DMS79 (cell line): ENCODE data around the gene UNC13B.
"Not testable (repeated sequence)": the region's sequence is repeated elsewhere in the genome, so short reads cannot be mapped to it uniquely, and the experiment has no call there.

Source experiments
- DNase-seq: peaks from one replicate; lab custom pipeline; 2025; lab: John Stamatoyannopoulos, UW

The UNC13B gene

DNA sequence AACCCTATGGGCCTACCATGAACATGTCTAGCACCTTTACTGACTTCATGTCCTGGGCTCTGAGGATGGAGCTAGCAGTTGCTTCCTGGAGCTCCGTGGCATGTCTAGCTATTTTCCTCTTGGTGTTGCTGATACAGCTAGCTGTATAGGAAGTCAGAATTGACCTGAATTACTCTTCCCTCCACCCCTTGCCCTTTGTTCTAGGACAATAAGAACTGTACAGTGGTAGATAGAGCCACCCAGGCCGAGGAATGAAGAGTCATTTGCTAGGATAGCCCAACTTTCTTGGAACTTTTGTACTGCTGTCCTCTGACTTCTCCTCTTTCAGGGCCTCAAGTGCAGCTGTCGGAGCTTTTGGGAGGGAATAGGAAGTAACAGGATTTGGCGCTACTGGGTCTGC lies 218.2 kb downstream of the UNC13B start:
- no peak for DNase-seq

DNA sequence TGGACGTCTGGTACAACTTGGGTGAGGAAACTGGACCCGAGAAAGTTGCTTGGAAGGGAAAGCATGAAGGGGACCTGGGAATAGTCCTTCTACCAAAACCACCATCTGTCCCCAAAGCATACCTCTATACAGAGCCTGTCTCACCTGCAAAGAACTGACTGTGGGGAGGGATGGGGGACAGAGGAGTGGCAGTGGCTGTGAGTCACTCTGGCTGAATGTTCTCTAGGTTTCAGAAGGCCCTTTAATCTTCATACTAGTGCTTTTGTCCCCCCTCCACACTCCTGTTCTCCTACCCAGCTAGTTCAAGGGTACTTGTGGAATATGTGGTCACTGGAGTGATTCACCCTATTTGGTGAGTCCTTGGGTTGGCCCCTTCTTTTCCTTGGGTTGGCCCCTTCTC lies 218.8 kb downstream of the UNC13B start:
- no peak for DNase-seq

DNA sequence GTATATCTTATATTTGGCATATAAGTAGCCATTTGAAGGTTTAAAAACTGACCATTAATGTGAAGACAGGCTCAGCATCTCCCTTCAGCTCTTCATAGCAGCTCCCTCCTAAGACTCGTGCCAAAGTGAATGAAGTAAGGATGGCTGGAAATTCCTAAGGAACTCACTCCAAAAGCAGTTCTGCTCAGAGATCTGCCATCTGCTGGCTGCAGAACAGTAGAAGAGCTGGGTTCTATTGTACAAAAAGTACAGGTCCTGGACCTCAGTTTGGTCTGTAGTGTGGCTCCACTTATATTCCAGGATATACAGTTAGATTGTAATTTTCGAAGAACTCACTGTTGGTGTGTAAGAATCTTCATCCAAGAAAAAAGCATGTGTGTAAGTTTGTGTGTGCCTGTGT lies 223.2 kb downstream of the UNC13B start:
- DNase-seq: no peak

DNA sequence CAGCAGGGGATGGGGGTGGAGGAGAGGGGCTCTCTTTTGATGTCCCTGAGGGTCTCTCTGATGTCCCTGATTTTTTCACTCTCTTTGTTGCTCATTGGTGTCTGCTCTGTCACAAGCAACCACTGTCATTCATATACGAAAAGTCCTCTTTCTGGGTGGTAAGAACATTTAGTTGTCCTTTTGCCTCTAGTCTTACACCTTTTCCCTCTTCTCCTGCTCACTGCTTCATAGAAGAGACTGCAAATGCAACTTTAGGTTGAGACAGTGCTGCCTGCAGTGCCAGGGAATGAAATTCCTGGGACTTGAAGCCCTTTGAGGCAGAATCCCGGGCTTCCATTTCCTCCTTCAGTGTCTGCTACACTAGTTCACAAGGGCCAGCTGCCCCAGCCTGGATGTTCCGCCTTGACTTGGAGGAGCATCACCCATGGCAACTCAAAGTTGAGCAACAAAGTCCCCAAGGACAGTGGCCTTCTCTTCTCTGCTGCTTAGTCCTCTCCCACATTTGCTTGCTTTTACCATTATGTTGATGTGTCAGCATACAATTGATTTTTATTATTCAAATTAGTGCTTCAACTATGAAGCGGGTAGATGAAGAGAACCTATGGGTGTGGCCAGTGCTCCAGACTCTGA lies 233.4 kb downstream of the UNC13B start:
- no peak for DNase-seq

DNA sequence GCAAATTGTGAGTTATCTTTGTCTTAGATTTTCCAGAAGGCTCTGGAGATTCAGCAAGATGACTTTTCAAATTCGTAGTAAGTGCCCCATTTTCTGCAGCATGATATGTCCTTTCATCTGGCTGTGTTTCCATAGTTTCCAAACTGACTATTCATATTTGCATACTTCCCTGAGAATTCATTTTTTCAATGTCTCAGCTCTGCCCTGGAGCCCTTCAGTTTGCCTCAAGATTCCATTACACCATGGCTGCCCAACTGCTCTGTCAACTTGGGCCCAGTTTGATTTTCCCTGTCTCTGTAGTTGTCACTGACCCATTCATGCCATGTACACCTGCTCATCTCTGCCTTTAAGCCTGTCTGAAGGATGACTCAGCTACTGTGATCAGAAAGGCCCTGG lies 233.9 kb downstream of the UNC13B start:
- DNase-seq: no peak

DNA sequence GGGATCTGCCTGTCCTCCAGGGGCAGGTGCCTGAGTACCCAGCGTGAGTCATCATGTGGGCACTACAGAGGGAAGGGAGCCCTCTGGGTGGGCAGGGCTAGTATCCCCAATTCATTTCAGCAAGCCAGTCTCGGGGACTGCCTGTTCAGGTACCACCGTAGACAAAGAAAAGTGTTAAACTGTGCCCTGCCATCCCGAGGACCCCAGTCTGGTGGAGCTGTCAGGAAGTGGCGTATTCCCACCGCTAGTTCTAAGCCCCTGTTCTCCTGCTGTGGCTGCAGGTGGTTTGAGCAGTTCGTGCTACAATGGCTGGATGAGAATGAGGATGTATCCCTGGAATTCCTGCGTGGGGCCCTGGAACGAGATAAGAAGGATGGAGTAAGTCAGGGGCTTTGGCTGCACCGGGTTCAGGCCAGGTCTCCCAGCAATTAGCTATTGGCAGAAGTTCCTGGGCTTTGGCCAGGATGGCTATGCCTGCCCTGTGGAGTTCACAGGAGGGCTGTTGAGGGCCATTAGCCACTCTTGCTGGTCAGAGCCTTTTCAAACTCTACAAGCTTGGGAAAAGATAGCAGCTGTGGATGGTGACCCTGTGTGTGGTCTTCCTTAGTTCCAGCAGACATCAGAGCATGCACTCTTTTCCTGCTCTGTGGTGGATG lies 234.9 kb downstream of the UNC13B start:
- no peak for DNase-seq

DNA sequence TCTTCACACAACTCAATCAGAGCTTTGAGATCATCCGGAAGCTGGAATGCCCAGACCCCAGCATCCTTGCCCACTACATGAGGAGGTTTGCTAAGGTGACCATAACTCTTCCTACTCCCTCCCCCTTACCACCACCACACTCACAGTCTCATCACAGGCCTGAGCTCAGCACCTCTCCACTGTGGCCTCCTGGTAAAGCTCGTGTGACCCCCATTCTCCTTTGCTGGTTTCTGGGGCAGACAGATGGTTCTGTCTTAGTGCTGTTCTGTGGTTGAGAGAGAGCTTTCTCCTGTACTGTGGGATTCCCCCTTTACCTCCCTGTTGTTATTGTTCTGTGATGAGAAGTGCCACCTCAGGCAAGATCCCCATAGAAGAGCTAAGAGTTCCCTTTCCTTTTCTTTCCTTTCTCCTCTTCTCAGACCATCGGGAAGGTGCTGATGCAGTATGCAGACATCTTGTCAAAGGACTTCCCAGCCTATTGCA lies 235.4 kb downstream of the UNC13B start:
- DNase-seq: no peak

DNA sequence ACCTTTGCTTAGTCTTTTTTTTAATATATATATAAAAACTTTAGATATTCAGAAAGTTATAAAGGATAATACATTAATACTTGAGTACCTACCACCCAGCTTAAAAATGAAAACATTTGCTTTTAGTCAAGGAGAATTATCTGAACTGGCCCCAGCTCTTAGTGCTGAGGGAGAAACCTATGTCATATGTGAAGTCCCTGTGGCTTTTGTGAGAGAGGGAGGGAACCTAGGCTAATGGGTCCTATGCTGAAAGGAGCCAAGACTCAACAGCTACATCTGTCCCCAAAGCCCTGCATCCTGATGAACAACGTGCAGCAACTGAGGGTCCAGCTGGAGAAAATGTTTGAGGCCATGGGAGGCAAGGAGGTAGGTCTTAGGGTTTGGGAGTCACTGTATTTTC lies 236.1 kb downstream of the UNC13B start:
- DNase-seq: no peak

DNA sequence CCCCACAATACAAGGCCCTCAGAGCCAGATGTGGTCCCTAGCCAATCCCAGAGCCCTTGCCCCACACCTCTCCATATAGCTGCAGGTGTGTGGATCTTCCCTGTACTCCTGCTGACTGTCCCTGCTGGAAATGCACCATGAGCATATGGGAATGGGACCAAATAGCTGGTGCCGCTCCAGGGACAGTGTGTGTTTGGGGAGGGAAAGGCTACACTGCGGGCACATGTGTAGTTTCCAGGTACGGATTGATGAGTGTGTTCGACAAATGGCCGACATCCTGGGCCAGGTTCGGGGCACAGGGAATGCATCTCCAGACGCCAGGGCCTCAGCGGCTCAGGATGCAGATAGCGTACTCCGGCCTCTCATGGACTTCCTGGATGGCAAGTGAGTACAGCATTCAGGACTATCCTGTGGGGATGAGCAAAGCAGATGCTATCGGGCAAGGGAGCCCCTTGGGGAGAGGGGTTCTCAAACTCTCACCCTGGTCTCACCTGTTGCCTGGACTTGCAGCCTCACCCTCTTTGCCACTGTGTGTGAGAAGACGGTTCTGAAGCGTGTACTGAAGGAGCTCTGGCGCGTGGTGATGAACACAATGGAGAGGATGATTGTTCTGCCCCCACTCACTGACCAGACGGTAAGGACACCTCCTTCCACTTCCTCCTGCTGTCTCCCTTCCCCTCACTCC lies 237.0 kb downstream of the UNC13B start:
- no peak for DNase-seq

DNA sequence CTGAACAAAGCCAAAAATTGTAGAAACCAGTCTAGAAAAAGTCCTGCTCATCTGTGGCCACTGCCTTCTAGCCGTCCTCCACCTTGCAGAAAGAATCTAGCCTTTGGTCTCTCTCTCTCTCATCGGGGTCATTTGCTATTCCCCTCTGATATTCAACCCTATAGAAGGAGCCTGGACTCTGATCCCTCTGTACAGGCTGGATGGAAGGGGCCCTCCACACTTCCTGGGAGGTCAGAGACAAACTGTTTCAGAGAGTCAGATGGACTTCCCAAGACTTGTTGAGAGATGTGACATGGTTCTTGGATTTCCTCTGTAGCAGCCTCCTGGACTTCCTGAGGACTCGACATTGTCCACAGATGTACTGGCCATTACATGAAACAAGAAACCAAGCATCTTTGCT lies 243.1 kb downstream of the UNC13B start:
- DNase-seq: no peak

DNA sequence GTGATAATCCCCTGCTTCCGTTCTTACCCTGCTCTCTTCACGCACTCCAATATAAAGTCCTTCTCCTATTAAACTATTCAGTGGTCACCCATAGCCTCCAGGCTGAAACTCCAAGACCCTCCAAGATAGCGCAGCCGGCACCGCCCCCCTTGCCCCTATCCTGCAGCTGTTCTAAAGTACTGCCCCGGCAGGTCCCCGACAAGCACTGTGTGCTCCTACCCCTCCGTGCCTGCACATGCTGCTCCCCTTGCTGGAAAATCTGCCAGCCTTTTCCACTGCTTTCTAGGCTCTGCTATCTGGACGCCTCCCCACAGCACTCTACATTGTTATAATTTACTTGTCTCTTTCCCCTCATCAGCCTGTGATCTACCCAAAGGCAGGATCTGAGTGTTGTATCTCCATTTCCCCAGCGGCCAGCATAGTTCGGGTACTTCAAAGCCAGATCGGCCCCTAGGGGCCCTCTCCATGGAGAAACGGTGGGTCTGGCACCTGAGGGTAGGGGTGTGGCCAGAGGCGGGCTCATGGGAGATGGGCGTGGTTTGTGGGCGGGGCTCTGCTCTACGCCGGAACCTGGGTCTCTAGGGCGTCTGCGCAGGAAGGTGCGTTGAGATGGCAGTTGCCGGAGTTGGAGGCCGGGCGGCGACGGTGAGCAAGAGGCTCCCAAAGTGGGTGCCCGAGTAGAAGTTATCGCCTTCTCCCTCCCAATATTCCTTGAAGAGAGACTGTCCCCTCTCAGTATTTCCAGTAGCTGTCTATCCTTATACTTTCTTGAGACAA lies 244.6 kb downstream of the UNC13B start:
- no peak for DNase-seq

DNA sequence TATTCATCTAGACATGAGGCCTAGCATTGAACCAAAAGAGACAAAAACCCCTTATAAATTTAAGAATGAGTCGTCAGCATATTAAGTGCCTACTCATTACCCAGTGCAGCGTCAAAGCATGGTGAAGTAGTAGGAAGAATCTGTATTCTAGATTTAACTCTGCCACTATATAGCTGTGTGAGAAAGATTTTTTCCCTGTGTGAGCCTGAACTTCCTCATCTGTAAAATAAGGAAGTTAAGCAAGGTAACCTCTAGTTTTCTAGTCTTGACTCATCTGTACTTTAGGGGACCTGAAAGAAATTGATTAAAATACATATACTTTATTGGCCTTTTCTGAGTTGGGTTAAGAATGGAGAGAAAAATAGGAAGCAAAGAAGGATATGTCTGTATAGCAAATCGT lies 246.0 kb downstream of the UNC13B start:
- DNase-seq: no peak

DNA sequence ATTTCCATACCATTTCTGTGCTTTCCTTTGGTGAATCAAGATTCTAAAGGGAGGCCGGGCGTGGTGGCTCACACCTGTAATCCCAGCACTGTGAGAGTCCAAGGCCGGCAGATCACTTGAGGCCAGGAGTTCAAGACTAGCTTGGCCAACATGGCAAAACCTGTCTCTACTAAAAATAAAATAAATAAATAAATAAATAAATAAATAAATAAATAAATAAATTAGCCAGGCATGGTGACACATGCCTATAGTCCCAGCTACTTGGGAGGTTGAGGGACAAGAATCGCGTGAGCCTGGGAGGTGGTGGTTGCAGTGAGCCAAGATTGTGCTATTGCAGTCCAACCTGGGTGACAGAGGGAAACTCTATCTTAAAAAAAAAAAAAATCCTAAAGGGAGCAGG lies 247.6 kb downstream of the UNC13B start:
- not testable (repeated sequence) for DNase-seq

DNA sequence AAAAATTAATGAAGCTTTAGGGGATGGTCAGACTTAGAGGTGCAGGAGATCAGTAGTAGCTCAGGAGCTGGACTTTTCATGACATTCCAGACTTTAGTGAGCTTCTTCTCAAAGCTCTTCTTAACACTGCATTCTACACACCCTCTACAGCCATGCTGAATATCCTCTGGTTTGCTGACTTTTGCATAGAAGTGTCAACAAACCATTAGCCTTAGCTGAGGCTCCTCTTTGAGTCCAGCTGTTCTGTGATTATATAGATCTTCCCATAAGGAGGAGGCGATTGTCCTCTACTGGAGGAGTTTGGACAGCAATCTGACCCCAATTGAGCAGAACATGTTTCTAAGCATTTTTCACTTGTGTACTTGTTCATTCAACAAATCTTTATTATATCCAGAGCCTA lies 253.1 kb downstream of the UNC13B start:
- DNase-seq: no peak

DNA sequence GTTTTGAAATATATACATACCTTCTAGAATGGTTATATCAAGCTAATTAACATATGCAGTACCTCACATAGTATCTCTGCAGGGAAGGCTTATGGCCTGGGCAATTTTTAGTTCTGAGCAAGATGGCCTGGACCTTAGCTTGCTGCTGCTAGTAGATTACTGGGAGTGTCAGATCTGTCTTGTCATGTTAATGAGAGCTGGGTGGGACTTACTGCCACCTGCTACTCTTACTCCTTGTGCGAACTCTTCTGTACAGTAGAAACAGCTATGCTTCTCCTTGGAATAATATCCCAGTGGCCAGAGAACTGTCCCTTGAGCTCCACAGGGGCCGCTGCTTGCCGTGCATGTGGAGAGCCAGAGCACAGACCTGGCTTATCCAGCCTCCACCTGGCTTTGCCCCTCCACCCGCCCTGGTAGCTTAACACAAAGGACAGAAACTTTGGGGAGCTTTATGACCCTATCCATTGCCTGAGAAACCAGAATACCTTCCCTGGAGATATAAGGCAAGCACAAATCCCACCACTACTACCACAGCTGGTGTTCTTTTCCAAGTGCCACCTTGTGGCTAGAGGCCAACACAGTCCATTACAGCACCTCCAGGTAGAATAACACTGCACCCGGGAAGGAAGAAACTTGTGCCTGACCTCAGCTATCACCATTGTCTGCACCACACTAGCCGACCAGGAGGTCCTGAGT lies 253.7 kb downstream of the UNC13B start:
- DNase-seq: no peak

DNA sequence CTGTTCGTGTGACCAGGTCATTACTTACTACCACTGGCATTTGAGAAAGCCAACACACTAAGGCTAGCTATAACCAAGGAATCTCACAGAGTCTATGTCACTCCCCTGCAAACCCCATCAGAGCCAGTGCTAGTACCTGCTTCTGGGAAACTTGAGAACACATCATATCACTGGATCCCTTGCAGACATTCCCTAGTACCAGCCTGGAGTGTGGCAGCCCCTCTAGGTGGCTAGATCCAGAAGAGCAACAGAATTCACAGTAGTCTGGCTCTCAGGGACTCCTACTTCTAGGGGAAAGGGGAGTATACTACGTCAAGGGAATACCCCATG lies 254.3 kb downstream of the UNC13B start:
- no peak for DNase-seq

DNA sequence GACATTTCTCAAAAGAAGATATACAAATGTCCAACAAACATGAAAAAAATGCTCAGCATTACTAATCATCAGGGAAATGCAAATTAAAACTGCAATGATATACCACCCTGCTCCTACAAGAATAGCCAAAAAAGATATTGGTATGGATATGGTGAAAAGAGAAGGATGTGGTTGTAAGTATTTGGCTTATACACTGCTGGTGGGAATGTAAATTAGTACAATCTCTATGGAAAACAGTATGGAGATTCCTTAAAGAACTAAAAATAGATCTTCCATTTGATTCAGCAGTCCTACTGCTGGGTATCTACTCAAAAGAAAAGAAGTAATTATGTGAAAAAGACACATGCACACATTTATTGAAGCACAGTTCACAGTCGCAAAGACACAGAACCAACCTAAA lies 260.5 kb downstream of the UNC13B start:
- no peak for DNase-seq

DNA sequence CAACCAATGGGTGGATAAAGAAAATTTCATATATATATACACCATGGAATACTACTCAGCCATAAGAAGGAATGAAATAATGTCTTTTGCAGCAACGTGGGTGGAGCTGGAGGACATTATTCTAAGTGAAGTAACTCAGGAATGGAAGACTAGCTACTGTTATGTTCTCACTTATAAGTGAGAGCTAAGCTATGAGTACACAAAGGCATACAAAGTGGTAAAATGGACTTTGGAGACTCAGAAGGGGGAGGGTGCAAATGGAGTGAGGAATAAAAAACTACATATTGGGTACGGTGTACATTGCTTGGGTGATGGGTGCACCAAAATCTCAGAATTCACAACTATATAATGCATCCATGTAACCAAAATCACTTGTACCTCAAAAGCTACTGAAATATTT lies 260.9 kb downstream of the UNC13B start:
- DNase-seq: no peak

DNA sequence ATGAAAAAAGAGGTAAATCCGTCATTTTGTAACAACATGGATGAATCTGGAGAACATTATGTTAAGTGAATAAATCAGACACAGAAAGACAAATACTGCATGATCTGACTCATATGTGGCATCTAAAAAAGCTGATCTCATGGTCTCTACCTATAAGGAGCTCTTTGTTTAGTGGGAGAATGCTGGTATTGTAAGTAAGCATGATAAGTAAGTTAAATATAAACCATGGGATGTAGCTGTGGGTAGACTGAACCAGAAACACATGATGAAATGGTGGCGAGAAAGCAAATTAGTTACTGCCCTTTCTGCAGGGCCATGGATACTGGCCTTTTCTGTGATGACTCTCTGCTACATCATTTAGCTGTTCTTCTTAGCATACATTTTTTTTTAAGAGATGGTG lies 261.7 kb downstream of the UNC13B start:
- no peak for DNase-seq

DNA sequence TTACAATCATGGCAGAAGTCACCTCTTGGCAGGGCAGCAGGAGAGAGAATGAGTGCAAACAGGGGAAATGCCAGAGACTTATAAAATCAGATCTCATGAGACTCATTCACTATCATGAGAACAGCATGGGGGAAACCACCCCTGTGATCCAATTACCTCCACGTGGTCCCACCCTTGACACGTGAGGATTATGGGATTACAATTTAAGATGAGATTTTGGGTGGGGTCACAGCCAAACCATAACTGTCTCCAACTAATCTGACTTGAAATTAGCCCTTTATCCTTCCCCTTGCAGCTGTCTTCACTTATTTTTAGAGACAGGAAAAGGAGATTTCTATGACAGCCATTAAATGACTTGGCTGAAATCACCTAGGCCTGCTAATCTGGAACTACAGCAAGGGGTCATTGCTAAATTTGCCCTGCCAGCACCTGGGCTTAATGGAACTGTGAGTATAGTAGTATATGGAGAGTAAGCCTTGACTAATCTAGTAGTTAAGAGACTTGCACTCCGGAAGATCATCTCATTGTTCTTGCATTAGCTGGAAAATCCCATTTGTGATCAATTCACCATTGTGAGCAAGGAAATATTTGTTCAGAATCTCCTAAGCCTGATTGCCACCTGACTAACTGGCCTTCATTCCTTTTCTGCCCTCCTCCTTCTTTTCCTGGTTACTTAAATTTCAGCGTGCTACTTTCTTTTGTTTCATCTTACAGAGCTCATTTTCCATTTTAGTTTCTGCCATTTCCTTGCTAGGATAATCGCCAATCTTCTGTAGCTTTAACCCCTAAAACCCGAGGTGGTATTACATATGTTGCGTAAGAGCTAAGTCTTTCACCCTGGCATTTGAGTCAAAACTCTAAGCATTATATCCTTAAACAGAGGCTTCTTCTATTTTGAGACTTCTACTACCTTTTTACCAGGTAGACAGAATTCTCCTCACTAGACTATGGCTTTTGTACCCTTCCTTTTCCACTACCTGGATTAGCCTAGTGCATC lies 262.8 kb downstream of the UNC13B start:
- no peak for DNase-seq

DNA sequence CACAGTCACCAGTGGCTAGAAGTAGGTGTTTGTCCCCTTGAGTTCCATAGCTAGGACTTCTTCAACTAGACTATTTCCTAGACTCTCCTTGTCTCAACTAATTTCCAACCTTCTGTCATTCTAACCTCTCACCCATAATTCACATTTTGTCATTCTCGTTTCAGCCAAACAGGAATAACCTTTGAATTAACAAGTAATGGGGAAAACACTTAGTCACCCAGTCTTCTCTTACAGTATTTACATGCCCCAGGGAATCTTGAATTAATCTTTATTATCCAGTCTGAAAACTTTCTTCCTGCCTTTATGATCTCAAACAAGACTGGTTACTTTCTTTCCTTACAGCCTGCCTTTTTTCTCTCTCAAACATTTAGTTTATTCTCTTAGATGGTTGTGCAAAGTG lies 264.8 kb downstream of the UNC13B start:
- DNase-seq: no peak
